GM20000 (cell line): ENCODE data around the gene KIN.
"Not testable (repeated sequence)": the region's sequence is repeated elsewhere in the genome, so short reads cannot be mapped to it uniquely, and the experiment has no call there.

Source experiments
- DNase-seq: peaks from one replicate; pipeline ENCODE4 v3.0.0; 2012; ENCODE audit warnings: low spot score
- CTCF ChIP-seq: IDR thresholded peaks from 2 replicates; pipeline ENCODE4 v1.5.1; 2012; ENCODE audit warnings: mild to moderate bottlenecking, control low read depth; ENCODE audit errors: extremely low read depth, missing control alignments

KIN gene

GRCh38 chr10:7794251-7795026 is 6.6 kb upstream of the KIN start:
- DNase-seq = no peak
- no peak for TF ChIP-seq CTCF

GRCh38 chr10:7792541-7792940 is 4.7 kb upstream of the KIN start:
- TF ChIP-seq CTCF = no peak
- DNase-seq = no peak

- TF ChIP-seq CTCF = no peak
- no peak for DNase-seq
Measured at GRCh38 chr10:7789390-7789789, 1.6 kb upstream of the KIN start.

DNA sequence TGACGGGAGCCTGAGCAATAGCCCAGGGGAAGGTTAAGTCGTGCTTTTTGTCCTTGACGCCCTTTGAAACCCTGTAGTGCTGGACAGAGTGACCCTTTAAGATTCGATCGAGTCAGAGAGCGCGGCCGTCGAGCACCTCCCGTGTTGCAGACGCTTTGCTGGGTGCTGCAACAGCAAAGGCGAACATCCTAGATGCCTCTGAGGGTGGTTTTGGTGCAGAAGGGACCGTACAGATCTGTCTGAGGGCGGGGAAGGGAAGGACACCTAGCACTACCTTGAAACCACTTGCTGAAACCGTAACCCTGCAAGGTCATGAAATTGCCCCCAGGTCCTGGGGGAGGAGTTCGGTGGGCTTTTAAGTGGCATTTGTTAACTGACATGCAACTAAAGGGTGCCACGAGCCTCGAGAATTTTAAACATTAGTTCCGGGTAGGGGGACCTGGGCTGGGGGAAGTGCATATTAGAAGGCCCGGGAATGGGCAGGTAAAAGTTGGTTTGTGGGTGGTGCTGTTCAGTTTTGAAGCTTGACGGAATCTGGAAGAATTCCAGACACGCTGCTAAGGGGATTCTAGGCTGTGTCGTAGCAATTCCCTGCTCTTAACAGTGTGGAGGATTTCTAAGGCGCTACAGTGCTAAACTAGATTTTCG is 970 bp upstream of the KIN start:
- peak; percentile 44 for DNase-seq
- TF ChIP-seq CTCF = no peak

- TF ChIP-seq CTCF = no peak
- peak; percentile 13 for DNase-seq
Measured at GRCh38 chr10:7787150-7787856, 490 bp downstream of the KIN start.

DNA sequence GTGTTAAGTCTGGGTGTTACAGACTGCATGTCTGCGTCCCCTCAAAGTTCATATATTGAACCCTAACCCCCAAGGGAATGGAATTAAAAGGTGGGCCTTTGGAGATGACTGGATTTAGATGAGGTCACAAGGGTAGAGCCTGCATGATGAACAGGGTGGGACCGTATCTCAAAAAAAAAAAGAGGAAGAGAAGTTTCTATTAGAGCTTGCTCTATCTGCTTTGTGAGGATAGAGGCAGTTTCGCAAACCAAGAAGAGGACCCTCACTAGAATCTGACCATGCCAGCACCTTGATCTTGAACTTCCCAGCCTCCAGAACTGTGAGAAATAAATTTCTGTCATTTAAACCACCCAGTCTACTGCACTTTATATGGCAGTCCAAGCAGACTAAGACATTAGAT is 1.4 kb downstream of the KIN start:
- no peak for DNase-seq
- no peak for TF ChIP-seq CTCF

DNA sequence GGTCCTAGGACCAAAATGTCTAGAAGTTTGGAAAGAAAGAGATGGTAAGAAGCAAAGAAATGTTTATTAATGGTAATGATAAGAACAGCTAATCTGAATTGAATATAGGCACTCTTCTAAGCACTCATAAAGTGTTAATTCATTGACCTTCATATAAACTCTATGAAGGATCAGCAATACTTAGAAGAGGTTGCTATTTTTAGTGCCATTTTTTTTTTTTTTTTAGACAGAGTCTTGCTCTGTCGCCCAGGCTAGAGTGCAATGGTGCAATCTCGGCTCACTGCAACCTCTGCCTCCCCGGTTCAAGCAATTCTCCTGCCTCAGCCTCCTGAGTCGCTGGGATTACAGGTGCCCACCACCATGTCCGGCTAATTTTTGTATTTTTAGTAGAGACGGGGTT is 5.6 kb downstream of the KIN start:
- DNase-seq = not testable (repeated sequence)
